ENCODE results near the gene GREB1. TPM values are rescaled to one million over a fixed set of nuclear protein-coding genes. Genes with fewer than 3 reads are reported as not detected.

The GREB1 gene
- total and polyA plus RNA-seq, 2 of the 4 experiments (the other 2 are of a cell fraction) = 0.05 TPM; not detected in 1

DNA sequence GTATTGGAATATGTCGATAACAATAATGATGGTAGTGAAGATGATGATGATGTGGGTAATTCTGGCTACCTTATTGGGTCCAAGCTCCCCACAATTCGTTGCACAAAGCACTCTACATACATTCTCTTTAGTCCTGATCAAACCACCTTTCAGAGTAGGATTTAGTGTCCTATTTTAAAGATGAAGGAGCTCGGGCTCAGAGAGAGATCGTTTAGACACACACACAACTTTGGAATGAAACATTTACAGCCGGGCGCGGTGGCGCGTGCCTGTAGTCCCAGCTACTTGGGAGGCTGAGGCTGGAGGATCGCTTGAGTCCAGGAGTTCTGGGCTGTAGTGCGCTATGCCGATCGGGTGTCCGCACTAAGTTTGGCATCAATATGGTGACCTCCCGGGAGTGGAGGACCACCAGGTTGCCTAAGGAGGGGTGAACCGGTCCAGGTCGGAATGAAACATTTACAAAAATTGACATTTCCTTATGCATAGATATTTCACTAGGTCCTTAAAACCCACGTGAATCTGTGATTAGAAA is 50.7 kb downstream of the GREB1 start (continued):
- TF ChIP-seq CHD1 (IDR thresholded peaks at IDR 0.05; ENCODE audit: low read depth, low read length) = no peak

GRCh38 chr2:11585071-11585470 is 51.2 kb downstream of the GREB1 start:
- no peak overlapping the region for H4K5ac ChIP-seq (ENCODE audit: low read depth, low read length)
- no peaks in the 10 kb centered on the region for H3K36me3 ChIP-seq (ENCODE audit: control insufficient read depth, insufficient read depth, low read length)
- H3K18ac ChIP-seq (ENCODE audit: low read depth, low read length) = no peak overlapping the region
- no peaks in the 10 kb centered on the region for H3K9me3 ChIP-seq (ENCODE audit: control insufficient read depth, insufficient read depth, low read length)
- dilution Hi-C loops (cut with HindIII; ENCODE audit: low sequenced_read_pairs, unreplicated experiment) (no loop called here), intact Hi-C loops (cut with micrococcal nuclease) (loop anchor here (2.0 to 10.0 kb wide), 4 partner anchors 102 to 752 kb away; no protein-coding TSS in a partner anchor), in situ Hi-C loops (cut with MboI; ENCODE audit: low sequenced_read_pairs) (loop anchor here (10.0 kb wide), 1 partner anchor 750 kb away; no protein-coding TSS in a partner anchor)
- no peaks in the 10 kb centered on the region for H3K79me1 ChIP-seq (ENCODE audit: low read depth in 1 of 2, low read length in 2 of 2)
- no peak overlapping the region for H3K27ac ChIP-seq (ENCODE audit: insufficient read depth, low read length)
- H4K8ac ChIP-seq (ENCODE audit: low read depth in 2 of 2, low read length in 2 of 2) = no peak overlapping the region
- POLR2A ChIA-PET (ENCODE audit: unreplicated experiment) = no interaction called here
- H3K4me2 ChIP-seq (ENCODE audit: low read depth, low read length) = no peak overlapping the region
- H4K20me1 ChIP-seq (ENCODE audit: insufficient read depth, low read length) = no peaks in the 10 kb centered on the region
- no peaks in the 10 kb centered on the region for H3K9me1 ChIP-seq (ENCODE audit: insufficient read depth, low read length)
- no peak overlapping the region for H2BK15ac ChIP-seq (ENCODE audit: low read depth, low read length)
- no peak for ATAC-seq (ENCODE audit: low read depth)
- no peak overlapping the region for H3K23ac ChIP-seq (ENCODE audit: low read depth, low read length)
- H3K14ac ChIP-seq (replicated peaks; ENCODE audit: low read depth, low read length) = no peak overlapping the region
- no peak overlapping the region for H3K56ac ChIP-seq (ENCODE audit: extremely low read depth, insufficient read depth, low read length)
- no peak overlapping the region for H2AFZ ChIP-seq (replicated peaks; ENCODE audit: low read length, poor library complexity)
- H3K9ac ChIP-seq (ENCODE audit: low read depth, low read length) = no peak overlapping the region
- peaks cover 2% of the 10 kb centered on the region; the same call in 1 of the 2 replicates for H3K4me1 ChIP-seq (ENCODE audit: control insufficient read depth, insufficient read depth, low read length)
- WGBS, 2 experiments (ENCODE audit: extremely low coverage in 2 of 2, insufficient read length in 1 of 2) = 100% methylated on average over 1 of the region's 7 CpGs; no CpG with 5 or more reads in 1 of the 2 experiments
- no peak overlapping the region for H4K91ac ChIP-seq (ENCODE audit: insufficient read depth, low read depth, low read length)
- H3K4me3 ChIP-seq (ENCODE audit: insufficient read depth, low read depth, low read length) = no peak overlapping the region
- no peak overlapping the region for H2BK20ac ChIP-seq (ENCODE audit: low read depth, low read length)
- H2BK120ac ChIP-seq (ENCODE audit: low read depth, low read length) = no peak overlapping the region
- CTCF ChIA-PET = interaction anchor here (1.2 to 2.4 kb wide), 10 partner anchors 11 to 452 kb away, joined by 3 to 17 read pairs (median 5); partner anchors contain the start of gene E2F6
- H3K4ac ChIP-seq (ENCODE audit: low read depth, low read length) = no peak overlapping the region
- H2BK5ac ChIP-seq (ENCODE audit: low read depth, low read length, poor library complexity, severe bottlenecking) = no peak overlapping the region
- H2AK5ac ChIP-seq (ENCODE audit: low read depth, low read length) = no peak overlapping the region
- BruUV-seq (replicated peaks) = no TSS peak
- H3K27me3 ChIP-seq (ENCODE audit: control insufficient read depth, insufficient read depth, low read length) = peaks cover 39% of the 10 kb centered on the region
- no peak overlapping the region for H2AK9ac ChIP-seq (replicated peaks; ENCODE audit: low read depth, low read length, poor library complexity)
- TF ChIP-seq USF2 (IDR thresholded peaks at IDR 0.05; ENCODE audit: low read depth, low read length) (no peak), NFE2L2 (IDR thresholded peaks at IDR 0.05; ENCODE audit: low read depth, low read length) (no peak), ELK1 (IDR thresholded peaks at IDR 0.05; ENCODE audit: borderline replicate concordance, low read depth, low read length) (no peak), RAD21 (IDR thresholded peaks at IDR 0.05; ENCODE audit: low read length) (no peak), SMC3 (IDR thresholded peaks at IDR 0.05; ENCODE audit: low read depth, low read length) (no peak), BHLHE40 (IDR thresholded peaks at IDR 0.05; ENCODE audit: low read depth, low read length) (no peak), RFX5 (IDR thresholded peaks at IDR 0.05; ENCODE audit: low read depth, low read length) (no peak), CEBPB (IDR thresholded peaks at IDR 0.05; ENCODE audit: low read depth, low read length) (no peak), MXI1 (IDR thresholded peaks at IDR 0.05; ENCODE audit: borderline replicate concordance, low read depth, low read length) (no peak), MAZ (IDR thresholded peaks at IDR 0.05; ENCODE audit: borderline replicate concordance, low read depth, low read length) (no peak), CTCF (conservative IDR thresholded peaks at IDR 0.05; ENCODE audit: low read depth, low read length) (no peak), RCOR1 (IDR thresholded peaks at IDR 0.05; ENCODE audit: insufficient replicate concordance, low read length) (no peak)
- DNase-seq = no peak

All from IMR-90 (cell line).